SK-N-SH treated with all-trans-retinoic acid at 6 μM for 48 hours (cell line): ENCODE results near the gene REXO4.

Experiments used
- ATAC-seq: fragments of 200-7000 bp; cut with Tn5 transposase; 3 replicates; pipeline ENCODE4 v1.9.1; 2020; ENCODE audit warnings: mild to moderate bottlenecking, moderate library complexity
- ARNTL ChIP-seq: fragments of 450-650 bp; formaldehyde crosslinking; IDR thresholded peaks from 2 replicates; pipeline ENCODE4 v1.5.0; 2020; ENCODE audit warnings: low read depth, mild to moderate bottlenecking, moderate library complexity, borderline replicate concordance
- BACH2 ChIP-seq: fragments of 250-450 bp; sonication (Bioruptor Pico); IDR thresholded peaks from 2 replicates; pipeline ENCODE4 v1.9.0; 2021; ENCODE audit warnings: mild to moderate bottlenecking, borderline replicate concordance
- CREB5 ChIP-seq: fragments of 250-450 bp; sonication (Bioruptor Pico); IDR thresholded peaks from 2 replicates; pipeline ENCODE4 v1.5.1; 2020; ENCODE audit warnings: low read depth, mild to moderate bottlenecking, moderate library complexity
- CSDC2 ChIP-seq: fragments of 250-450 bp; sonication (Bioruptor Pico); IDR thresholded peaks from 2 replicates; pipeline ENCODE4 v1.5.0; 2020; ENCODE audit warnings: mild to moderate bottlenecking, moderate library complexity
- CSRNP3 ChIP-seq: fragments of 250-450 bp; sonication (Bioruptor Pico); IDR thresholded peaks from 2 replicates; pipeline ENCODE4 v1.5.1; 2021; ENCODE audit warnings: mild to moderate bottlenecking, moderate library complexity
- GLIS3 ChIP-seq: fragments of 250-450 bp; sonication (Bioruptor Pico); IDR thresholded peaks from 2 replicates; pipeline ENCODE4 v1.5.0; 2020; ENCODE audit warnings: mild to moderate bottlenecking, moderate library complexity
- ISL1 ChIP-seq: fragments of 250-450 bp; sonication (Bioruptor Pico); IDR thresholded peaks from 2 replicates; pipeline ENCODE4 v2.1.2; 2022; ENCODE audit warnings: mild to moderate bottlenecking, moderate library complexity
- OSR1 ChIP-seq: fragments of 250-450 bp; sonication (Bioruptor Pico); IDR thresholded peaks from 2 replicates; pipeline ENCODE4 v1.8.0; 2022; ENCODE audit warnings: moderate library complexity, mild to moderate bottlenecking, inconsistent platforms
- PATZ1 ChIP-seq: fragments of 250-450 bp; sonication (Bioruptor Pico); IDR thresholded peaks from 2 replicates; pipeline ENCODE4 v1.8.0; 2020; ENCODE audit warnings: mild to moderate bottlenecking, moderate library complexity, borderline replicate concordance
- POU6F1 ChIP-seq: fragments of 250-450 bp; sonication (Bioruptor Pico); IDR thresholded peaks from 2 replicates; pipeline ENCODE4 v1.8.0; 2021; ENCODE audit warnings: low read depth, mild to moderate bottlenecking, moderate library complexity, borderline replicate concordance
- PPARA ChIP-seq: fragments of 250-450 bp; sonication (Bioruptor Pico); IDR thresholded peaks from 2 replicates; pipeline ENCODE4 v1.5.0; 2020; ENCODE audit warnings: mild to moderate bottlenecking, borderline replicate concordance
- SNAI2 ChIP-seq: fragments of 250-450 bp; sonication (Bioruptor Pico); IDR thresholded peaks from 2 replicates; pipeline ENCODE4 v1.5.0; 2020; ENCODE audit warnings: mild to moderate bottlenecking, moderate library complexity
- TCF4 ChIP-seq: fragments of 250-450 bp; sonication (Bioruptor Pico); IDR thresholded peaks from 2 replicates; pipeline ENCODE4 v1.8.0; 2021; ENCODE audit warnings: mild to moderate bottlenecking, moderate library complexity, borderline replicate concordance
- TOX ChIP-seq: fragments of 250-450 bp; sonication (Bioruptor Pico); IDR thresholded peaks from 2 replicates; pipeline ENCODE4 v1.8.0; 2021; ENCODE audit warnings: mild to moderate bottlenecking, moderate library complexity, borderline replicate concordance
- TSHZ2 ChIP-seq: fragments of 250-450 bp; sonication (Bioruptor Pico); IDR thresholded peaks from 2 replicates; pipeline ENCODE4 v1.5.0; 2020; ENCODE audit warnings: mild to moderate bottlenecking, moderate library complexity
- ZC3H10 ChIP-seq: fragments of 250-450 bp; sonication (Bioruptor Pico); IDR thresholded peaks from 2 replicates; pipeline ENCODE4 v1.5.1; 2021; ENCODE audit warnings: mild to moderate bottlenecking, moderate library complexity
- ZFP3 ChIP-seq: fragments of 250-450 bp; sonication (Bioruptor Pico); IDR thresholded peaks from 2 replicates; pipeline ENCODE4 v1.5.0; 2020; ENCODE audit warnings: mild to moderate bottlenecking, moderate library complexity
- ZFP30 ChIP-seq: fragments of 450-650 bp; formaldehyde crosslinking; IDR thresholded peaks from 2 replicates; pipeline ENCODE4 v1.5.0; 2022; ENCODE audit warnings: mild to moderate bottlenecking, moderate library complexity
- ZNF565 ChIP-seq: fragments of 450-650 bp; formaldehyde crosslinking; conservative IDR thresholded peaks from 2 replicates; pipeline ENCODE4 v1.5.0; 2020; ENCODE audit warnings: low read depth, mild to moderate bottlenecking, moderate library complexity
- ZNF70 ChIP-seq: fragments of 450-650 bp; formaldehyde crosslinking; IDR thresholded peaks from 2 replicates; pipeline ENCODE4 v1.5.0; 2020; ENCODE audit warnings: mild to moderate bottlenecking, moderate library complexity
- ZNF8 ChIP-seq: fragments of 450-650 bp; formaldehyde crosslinking; IDR thresholded peaks from 2 replicates; pipeline ENCODE4 v1.5.0; 2020; ENCODE audit warnings: mild to moderate bottlenecking, moderate library complexity

The REXO4 gene

GRCh38 chr9:133417541-133418461, at the start of gene REXO4:
TSS of gene REXO4 (minus strand) at chr9:133418010. CDS start at chr9:133417844, 166 bp downstream.
- TF ChIP-seq OSR1 (CRISPR knock-in tag), result no peak
- TF ChIP-seq POU6F1 (CRISPR knock-in tag), result peak; percentile 83; the same call in 1 of the 2 replicates
- ATAC-seq, result peak; percentile 98

GRCh38 chr9:133467101-133467500, 49.3 kb upstream of the REXO4 start:
- no peak for TF ChIP-seq ZNF70
- no peak for TF ChIP-seq OSR1 (CRISPR knock-in tag)
- TF ChIP-seq CSDC2 (CRISPR knock-in tag), result no peak
- TF ChIP-seq SNAI2 (CRISPR knock-in tag), result no peak
- TF ChIP-seq ZNF8 (CRISPR knock-in tag), result no peak
- TF ChIP-seq ARNTL (CRISPR knock-in tag), result no peak
- no peak for ATAC-seq

- no peak for ATAC-seq
- TF ChIP-seq GLIS3, result no peak
- TF ChIP-seq SNAI2 (CRISPR knock-in tag), result no peak
- no peak for TF ChIP-seq PPARA (CRISPR knock-in tag)
- TF ChIP-seq ZFP3, result no peak
- no peak for TF ChIP-seq TCF4 (CRISPR knock-in tag)
- no peak for TF ChIP-seq OSR1 (CRISPR knock-in tag)
- TF ChIP-seq ZNF70, result no peak
- no peak for TF ChIP-seq CREB5 (CRISPR knock-in tag)
- no peak for TF ChIP-seq ZNF8 (CRISPR knock-in tag)
- TF ChIP-seq PATZ1, result no peak
- TF ChIP-seq ZNF565 (CRISPR knock-in tag), result no peak
- TF ChIP-seq CSDC2 (CRISPR knock-in tag), result no peak
- TF ChIP-seq TSHZ2 (CRISPR knock-in tag), result no peak
- TF ChIP-seq TOX (CRISPR knock-in tag), result no peak
- TF ChIP-seq ZC3H10 (CRISPR knock-in tag), result no peak
- no peak for TF ChIP-seq ISL1
- no peak for TF ChIP-seq POU6F1 (CRISPR knock-in tag)
- no peak for TF ChIP-seq CSRNP3 (CRISPR knock-in tag)
- no peak for TF ChIP-seq BACH2 (CRISPR knock-in tag)
- TF ChIP-seq ZFP30 (CRISPR knock-in tag), result no peak
These were observed 48.2 kb upstream of the REXO4 start for GRCh38 chr9:133465984-133466383.
